HepG2 (cell line): ENCODE results near the gene SIK3. TPM values are rescaled to one million over a fixed set of nuclear protein-coding genes. Genes with fewer than 3 reads are reported as not detected.

ENCODE experiments used
- ARID4A ChIP-seq: sonication (generic); formaldehyde crosslinking; IDR thresholded peaks from 2 replicates; pipeline ENCODE4 v1.5.0; 2020; ENCODE audit warnings: mild to moderate bottlenecking, missing genetic modification reagents, borderline replicate concordance
- ATF2 ChIP-seq: sonication (generic); formaldehyde crosslinking; IDR thresholded peaks from 2 replicates; pipeline ENCODE4 v1.4.0; 2020; ENCODE audit warnings: missing genetic modification reagents
- ATF3 ChIP-seq: sonication (generic); formaldehyde crosslinking; IDR thresholded peaks from 2 replicates; pipeline ENCODE4 v1.4.0; 2020; ENCODE audit warnings: missing genetic modification reagents
- BRF2 ChIP-seq: sonication (generic); formaldehyde crosslinking; IDR thresholded peaks from 2 replicates; pipeline ENCODE4 v1.8.1; 2022; ENCODE audit warnings: mild to moderate bottlenecking, missing genetic modification reagents
- DMTF1 ChIP-seq: sonication (generic); formaldehyde crosslinking; IDR thresholded peaks from 2 replicates; pipeline ENCODE4 v1.4.0; 2020; ENCODE audit warnings: mild to moderate bottlenecking, missing genetic modification reagents
- HNRNPL ChIP-seq: fragments of 200-400 bp; formaldehyde crosslinking; IDR thresholded peaks from 2 replicates; pipeline ENCODE4 v1.6.1; 2017; ENCODE audit warnings: mild to moderate bottlenecking, low read depth, low read length
- IRF1 ChIP-seq: sonication (generic); formaldehyde crosslinking; IDR thresholded peaks from 2 replicates; pipeline ENCODE4 v1.4.0; 2020; ENCODE audit warnings: low read depth, mild to moderate bottlenecking, missing genetic modification reagents
- PRDM10 ChIP-seq: sonication (generic); formaldehyde crosslinking; IDR thresholded peaks from 2 replicates; pipeline ENCODE4 v1.4.0; 2020; ENCODE audit warnings: low read depth, missing genetic modification reagents
- SMC3 ChIP-seq: IDR thresholded peaks from 2 replicates; pipeline ENCODE4 v1.6.1; 2011; ENCODE audit warnings: low read length, improper control_type of control experiment
- ZNF296 ChIP-seq: sonication (generic); formaldehyde crosslinking; conservative IDR thresholded peaks from 2 replicates; pipeline ENCODE4 v1.5.0; 2020; ENCODE audit warnings: mild to moderate bottlenecking, missing genetic modification reagents
- ZNF496 ChIP-seq: sonication (generic); formaldehyde crosslinking; IDR thresholded peaks from 2 replicates; pipeline ENCODE4 v1.8.1; 2023; ENCODE audit warnings: mild to moderate bottlenecking, moderate library complexity, missing genetic modification reagents; ENCODE audit not compliant: insufficient replicate concordance
- polyA plus RNA-seq, 8 experiments: library from polyadenylated mRNA; depleted of rRNA in 3 of 8; stranded (reverse) in 7 of 8; unstranded in 1 of 8; fragments of >200 nt; fragmentation: Illumina TruSeq in 4 of 8; extraction: Trizol in 4 of 8; gene quantifications; 2 replicates each; pipeline versions ENCODE4 v1.2.1 to v1.2.3, GENCODE V29; 2011 to 2016; ENCODE audit warnings: low read depth in 4 of 8, missing spikeins in 1 of 8, mixed read lengths in 1 of 8; ENCODE audit not compliant: insufficient read depth in 1 of 8
- total RNA-seq, 5 experiments: library from RNA; depleted of rRNA; stranded (reverse); fragments of >200 nt; fragmentation: Illumina TruSeq; extraction: Trizol; gene quantifications; 2 replicates each; pipeline ENCODE4 v1.2.3, GENCODE V29; 2016; ENCODE audit warnings: low read depth in 1 of 5

Gene SIK3
- total and polyA plus RNA-seq, 2 of the 13 experiments (the other 11 are each of a cell fraction or from before 2014, with no cell fraction given): 5.7 to 9.8 TPM

GRCh38 chr11:116835791-116836631, 262.2 kb downstream of the SIK3 start (continued):
- no peak for TF ChIP-seq ATF3
- no peak for TF ChIP-seq BRF2 (CRISPR knock-in tag)
- TF ChIP-seq PRDM10: no peak
- no peak; the same call in 1 of the 2 replicates for TF ChIP-seq ATF2
- peak; percentile 27; the same call in 1 of the 2 replicates for TF ChIP-seq SMC3
- no peak for TF ChIP-seq IRF1 (CRISPR knock-in tag)
- no peak for TF ChIP-seq DMTF1 (CRISPR knock-in tag)
- TF ChIP-seq ZNF296 (CRISPR knock-in tag): no peak
- TF ChIP-seq HNRNPL: peak; percentile 56; the same call in 1 of the 2 replicates
- TF ChIP-seq ARID4A (CRISPR knock-in tag): peak; percentile 58
- no peak for TF ChIP-seq ZNF496
